GM18870 (cell line): ENCODE data around the gene CLCNKB.

Experiments used
- ATAC-seq: cut with Tn5 transposase; IDR thresholded peaks from one replicate; pipeline ENCODE4 v1.9.1; 2021; ENCODE audit warnings: moderate library complexity; ENCODE audit not compliant: unreplicated experiment

Gene CLCNKB

GRCh38 chr1:16091296-16091695, 47.7 kb downstream of the CLCNKB start:
- ATAC-seq: no peak

- ATAC-seq: no peak
These were observed 48.7 kb downstream of the CLCNKB start for GRCh38 chr1:16092097-16092922.

GRCh38 chr1:16092923-16093511, 49.4 kb downstream of the CLCNKB start:
- ATAC-seq: no peak

- no peak for ATAC-seq
These were observed 50.0 kb downstream of the CLCNKB start for GRCh38 chr1:16093611-16094010.

GRCh38 chr1:16094453-16095158, 51.0 kb downstream of the CLCNKB start:
- no peak for ATAC-seq

GRCh38 chr1:16095447-16095846, 51.9 kb downstream of the CLCNKB start:
- ATAC-seq: no peak

GRCh38 chr1:16099412-16099811, 55.8 kb downstream of the CLCNKB start:
- ATAC-seq: no peak

- ATAC-seq: no peak
These were observed 58.0 kb downstream of the CLCNKB start for GRCh38 chr1:16101623-16102022.
